HG03442 (cell line): ENCODE data around the gene RNU7-1.

Experiments
- ATAC-seq: cut with Tn5 transposase; IDR thresholded peaks from one replicate; pipeline ENCODE4 v1.9.1; 2021; ENCODE audit warnings: mild to moderate bottlenecking, moderate library complexity; ENCODE audit not compliant: unreplicated experiment

RNU7-1 gene

DNA sequence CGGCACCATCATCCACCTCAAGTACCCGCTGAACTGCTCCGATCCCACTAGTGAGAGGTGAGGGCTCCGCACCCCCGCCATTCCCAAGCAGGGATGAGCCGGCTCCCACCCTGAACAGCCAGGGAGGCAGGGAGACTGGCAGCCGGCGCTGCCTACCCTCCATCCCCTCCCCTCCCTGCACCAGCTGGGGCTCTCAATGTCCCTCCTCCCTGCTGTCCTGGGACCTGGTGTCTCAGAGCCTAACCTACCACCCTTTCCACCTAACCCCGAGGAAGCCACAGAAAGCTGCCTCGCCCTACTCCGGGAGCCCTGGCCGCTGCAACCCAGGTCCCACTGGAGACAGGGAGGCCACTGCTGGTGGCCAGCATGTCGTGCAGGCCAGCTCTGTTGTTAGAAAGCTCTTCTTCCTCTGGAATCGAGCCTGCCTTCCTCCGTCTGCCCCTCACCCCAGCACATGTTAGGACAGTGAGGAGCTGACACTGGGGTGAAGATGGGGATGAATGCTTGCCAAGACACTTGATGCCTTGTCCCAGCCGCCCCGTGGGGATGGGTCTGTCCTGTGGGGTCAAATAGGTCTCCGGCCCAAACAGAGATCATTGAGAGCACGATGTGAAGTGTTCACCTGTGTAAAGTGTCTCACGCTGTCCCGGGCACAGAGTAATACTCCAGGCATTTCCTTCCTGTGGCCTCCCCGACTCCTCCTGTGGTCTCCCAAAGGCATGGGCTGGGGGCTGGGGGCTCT lies 8.7 kb downstream of the RNU7-1 start:
- ATAC-seq, result no peak

DNA sequence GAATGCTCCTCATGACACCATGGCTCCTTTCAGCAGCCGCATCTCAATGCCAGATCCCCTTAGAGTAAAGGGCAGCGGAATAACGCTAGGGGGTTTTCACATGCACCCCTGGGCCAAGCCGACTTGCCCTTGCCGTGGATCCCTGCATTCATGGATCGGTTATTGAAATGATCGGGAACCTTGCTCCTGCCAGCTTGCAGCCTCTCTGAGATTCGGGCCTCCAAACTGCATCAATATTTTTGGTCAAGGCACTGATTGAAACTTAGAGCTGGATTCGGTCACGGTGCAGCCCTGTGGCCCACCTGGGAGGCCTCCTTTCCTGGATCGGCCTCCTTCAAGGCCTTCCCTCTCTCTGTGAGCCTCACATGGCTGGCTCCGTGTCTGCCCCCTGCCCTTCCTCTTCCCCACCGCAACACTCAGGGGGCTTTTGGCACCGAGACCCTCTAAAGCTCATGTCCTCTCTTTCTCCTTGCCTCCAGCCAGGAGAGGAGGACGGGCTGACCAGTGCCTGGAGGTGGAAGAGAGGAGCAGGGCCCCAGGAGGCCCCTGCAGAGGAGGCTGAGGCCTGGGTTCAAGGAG lies 9.3 kb downstream of the RNU7-1 start:
- no peak for ATAC-seq

DNA sequence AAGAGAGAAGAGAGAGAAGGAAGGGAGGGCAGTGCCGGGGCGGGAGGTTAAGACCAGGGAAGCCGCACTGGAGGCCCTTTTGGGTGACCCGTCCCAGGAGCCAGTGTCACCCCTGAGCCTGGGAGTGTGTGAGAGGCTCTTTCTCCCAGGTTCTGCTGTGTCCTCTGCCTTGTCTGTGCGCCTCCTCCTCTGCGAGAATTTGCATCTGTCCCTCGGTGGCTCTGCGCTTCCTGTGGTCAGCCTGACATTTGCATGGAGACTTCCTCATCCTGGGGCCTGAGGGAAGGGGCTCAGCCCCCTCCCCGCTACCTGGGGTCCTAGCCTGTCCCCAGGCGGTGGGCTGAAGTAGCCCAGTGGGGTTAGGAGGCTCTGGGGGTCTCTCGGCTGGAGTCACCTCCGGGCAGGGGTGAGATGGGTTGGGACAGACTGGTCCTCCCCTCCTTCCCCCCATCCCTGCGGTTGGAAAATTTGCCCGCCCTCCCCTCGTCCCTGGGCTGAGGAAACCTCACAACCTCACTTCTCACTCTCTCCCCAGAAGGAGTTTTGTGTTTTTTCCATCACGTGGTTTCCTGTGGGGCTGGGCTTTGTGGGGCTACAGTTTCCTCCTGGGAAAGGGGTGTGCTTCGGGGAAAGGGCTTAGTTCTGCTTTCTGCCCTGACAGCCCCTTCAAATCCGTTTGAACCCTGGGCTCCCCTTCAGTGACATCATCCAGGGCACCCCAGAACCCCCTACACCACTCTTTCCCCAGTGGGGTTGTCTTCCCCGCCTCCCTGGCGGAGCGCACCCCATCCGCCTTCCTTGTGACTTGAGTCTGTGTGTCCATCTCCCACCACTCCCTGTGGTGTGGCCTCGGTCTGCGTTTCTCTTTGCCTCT lies 10.1 kb downstream of the RNU7-1 start:
- peak; percentile 33 for ATAC-seq

DNA sequence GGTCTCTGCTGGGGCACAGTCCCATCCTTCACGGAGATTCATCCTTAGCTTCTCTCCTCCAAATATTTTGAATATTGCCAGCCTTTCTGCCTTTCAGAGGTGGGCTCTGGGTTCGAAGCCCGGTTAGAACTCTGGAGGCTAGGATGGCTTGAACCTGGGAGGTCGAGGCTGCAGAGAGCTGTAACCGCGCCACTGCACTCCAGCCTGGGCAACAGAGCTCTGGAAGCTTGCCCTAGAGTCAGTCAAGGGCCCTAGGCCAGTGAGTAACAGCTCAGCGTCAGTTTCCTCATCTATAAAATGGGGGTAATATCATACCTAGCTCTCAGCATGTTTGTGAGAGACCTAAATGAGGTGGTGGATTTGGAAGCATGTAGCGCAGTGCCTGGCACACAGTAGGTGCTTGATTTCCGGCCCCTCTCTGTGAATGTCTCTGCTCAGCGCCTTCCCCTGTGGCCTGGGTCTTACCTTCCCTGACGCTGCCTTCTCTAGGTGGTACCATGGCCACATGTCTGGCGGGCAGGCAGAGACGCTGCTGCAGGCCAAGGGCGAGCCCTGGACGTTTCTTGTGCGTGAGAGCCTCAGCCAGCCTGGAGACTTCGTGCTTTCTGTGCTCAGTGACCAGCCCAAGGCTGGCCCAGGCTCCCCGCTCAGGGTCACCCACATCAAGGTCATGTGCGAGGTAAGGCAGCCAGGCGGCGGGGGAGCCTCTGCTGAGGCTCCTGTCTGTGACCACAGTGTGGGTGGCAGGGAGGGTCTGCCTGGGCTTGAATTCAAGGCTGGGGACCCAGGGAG lies 10.9 kb downstream of the RNU7-1 start:
- no peak for ATAC-seq

DNA sequence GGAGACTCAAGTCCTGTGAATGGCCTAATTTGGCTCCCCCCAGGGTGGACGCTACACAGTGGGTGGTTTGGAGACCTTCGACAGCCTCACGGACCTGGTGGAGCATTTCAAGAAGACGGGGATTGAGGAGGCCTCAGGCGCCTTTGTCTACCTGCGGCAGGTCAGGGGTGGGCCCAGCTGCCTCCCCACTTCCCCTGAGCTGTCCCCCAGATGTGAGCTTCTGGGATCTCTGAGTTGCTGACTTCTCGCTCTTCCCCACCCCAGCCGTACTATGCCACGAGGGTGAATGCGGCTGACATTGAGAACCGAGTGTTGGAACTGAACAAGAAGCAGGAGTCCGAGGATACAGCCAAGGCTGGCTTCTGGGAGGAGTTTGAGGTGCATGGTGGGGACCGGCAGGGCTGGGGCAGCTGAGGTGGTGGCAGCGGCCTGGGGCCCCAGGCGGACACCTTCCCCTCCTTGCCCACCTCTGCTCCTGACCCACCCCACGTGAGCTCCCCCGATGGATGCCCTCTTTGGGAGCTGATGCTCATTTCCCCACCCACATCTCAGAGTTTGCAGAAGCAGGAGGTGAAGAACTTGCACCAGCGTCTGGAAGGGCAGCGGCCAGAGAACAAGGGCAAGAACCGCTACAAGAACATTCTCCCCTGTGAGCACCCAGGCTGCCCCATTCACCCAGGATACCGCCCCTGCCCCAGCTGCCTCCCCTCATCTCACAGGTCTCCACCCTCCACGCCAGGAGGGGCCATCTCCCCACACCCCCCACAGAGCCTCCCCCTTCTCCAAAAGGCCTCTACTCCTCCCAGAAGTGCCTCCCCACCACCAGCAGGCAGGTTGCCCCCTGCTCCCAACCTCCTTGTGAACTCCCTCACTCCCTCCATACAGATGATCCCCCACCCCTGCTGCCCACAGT lies 11.7 kb downstream of the RNU7-1 start:
- no peak for ATAC-seq

DNA sequence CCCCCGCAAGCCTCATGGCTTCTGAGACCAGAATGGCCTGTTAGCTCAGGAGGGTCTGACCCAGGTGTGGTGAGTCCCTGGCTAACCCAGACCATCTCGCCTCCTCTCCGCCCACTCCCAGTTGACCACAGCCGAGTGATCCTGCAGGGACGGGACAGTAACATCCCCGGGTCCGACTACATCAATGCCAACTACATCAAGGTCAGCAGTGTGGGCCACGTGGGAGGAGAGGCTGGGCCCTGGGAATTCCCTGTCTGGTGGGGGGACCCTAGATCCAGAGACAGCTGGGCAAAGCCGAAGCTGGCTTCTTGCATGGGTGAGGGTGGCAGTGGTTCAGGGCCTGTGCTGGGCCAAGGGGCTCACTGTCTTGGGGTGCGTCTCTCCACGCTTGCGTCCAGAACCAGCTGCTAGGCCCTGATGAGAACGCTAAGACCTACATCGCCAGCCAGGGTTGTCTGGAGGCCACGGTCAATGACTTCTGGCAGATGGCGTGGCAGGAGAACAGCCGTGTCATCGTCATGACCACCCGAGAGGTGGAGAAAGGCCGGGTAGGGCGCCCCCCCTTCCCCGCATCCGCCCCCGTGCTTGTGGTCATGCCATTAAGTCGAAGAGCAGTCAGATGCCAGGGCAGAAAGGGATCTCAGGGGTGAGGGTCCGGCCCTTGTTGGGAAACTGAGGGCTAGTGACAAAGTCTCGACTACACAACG lies 12.6 kb downstream of the RNU7-1 start:
- no peak for ATAC-seq

DNA sequence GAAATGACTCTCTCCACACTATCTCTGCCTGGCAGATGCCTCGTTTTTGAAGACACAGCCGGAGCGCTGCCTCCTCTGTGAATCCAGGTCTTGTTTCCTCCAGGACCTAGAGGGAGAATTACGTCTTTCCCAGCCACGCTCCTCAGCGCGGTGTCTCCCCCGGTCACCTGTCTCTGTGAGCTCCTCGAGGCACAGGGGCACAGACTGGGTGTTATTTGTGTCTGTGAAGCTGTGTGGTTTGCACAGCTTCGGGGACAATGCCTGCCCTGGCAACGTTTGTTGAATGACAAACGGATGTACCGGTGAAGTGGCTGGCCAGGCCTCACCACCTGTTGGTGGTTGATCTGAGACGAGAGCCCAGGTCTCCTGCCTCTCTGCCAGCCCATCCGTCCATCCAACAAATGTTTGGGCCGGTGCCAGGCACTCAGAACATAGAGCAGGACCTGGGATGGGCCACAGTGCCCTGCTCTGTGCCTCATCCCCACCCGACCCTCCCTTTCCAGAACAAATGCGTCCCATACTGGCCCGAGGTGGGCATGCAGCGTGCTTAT lies 13.6 kb downstream of the RNU7-1 start:
- no peak for ATAC-seq

DNA sequence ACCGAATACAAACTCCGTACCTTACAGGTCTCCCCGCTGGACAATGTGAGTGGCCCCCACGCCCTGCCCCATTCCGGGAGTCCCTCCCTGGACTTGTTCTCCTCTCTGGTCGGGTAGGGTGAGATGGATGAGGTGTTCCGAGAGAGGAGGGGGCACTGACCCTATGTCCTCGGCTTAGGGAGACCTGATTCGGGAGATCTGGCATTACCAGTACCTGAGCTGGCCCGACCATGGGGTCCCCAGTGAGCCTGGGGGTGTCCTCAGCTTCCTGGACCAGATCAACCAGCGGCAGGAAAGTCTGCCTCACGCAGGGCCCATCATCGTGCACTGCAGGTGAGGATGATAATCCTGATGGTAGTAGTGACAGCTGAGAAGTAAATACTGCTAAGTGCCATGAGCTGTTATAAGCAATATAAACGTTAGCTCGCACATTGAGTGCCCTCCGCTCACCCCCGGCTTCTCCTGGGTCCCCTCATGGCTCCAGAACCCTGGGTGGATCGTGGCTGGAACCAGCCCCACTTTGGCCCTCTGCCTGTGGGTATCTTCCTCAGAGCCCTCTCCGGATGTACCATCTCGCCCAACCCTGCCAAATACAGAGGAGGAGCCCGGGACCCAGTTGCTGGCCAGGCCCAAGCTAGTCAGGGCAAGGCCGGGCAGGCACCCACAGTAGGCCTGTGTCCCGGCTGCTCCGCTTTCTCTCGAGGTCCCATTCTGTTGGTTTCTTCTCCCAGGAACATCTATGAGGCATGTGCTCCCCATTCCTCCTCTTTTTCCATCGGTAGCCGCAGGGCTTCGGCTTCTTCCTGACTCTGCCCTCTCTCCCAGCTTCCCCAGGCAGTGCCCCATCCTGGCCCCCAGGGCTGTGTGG lies 14.4 kb downstream of the RNU7-1 start:
- no peak for ATAC-seq

DNA sequence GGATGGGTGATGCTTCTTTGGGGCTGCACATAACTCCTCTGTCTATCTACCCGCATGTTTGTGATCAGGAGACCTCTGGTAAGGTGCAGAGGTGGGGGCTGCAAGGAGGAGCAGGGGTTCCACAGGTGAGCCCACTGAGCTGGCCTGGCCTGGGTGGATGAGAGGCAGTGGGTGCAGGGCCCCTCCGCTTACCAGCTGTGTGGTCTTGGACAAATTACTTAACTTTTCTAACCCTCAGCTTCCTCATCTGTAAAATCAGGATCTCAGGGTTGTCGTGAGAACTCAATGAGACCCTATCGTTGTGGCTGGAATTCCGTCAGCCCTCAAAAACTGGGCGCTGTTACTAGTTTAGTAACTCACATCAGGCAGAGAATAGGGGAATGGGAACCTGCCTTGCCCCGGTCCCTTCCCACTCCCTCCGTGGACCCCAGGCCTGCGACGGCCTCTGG lies 15.0 kb downstream of the RNU7-1 start:
- no peak for ATAC-seq

DNA sequence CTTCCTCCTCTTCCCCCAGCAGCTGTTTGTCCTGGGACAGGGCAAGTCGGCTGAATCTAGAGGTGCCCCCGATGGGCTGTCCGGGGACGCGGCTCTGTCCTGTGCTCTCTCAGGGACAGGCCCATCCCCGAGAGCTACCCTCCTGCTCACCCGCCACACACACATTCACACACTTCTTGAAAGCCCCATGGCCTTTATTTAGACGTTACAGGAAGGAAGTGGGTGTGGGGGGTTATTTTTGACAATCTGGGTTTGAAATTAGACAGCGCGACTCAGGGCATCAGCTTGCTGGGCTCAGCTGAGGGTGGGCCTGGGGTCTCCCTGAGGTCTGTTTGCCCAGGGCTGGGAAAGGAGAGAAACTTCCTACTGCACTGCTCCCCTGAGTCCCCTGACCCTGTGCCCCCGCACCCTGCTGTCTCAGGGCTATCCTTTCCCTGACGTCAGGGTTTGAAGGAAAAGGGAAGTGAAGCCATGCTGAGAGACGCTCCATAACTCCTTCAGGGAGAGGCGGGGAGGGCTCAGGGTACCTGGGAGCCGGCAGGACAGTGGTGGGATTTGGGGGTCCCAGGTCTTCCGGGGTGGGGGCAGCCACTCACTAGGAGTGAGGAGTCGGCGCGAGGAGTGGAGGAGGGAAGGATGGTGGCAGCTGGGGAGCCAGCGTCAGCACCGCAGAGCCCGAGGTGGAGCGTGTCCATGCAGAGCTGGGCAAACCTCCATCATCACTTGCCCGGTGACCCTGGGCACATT lies 15.6 kb downstream of the RNU7-1 start:
- ATAC-seq, result peak; percentile 36

DNA sequence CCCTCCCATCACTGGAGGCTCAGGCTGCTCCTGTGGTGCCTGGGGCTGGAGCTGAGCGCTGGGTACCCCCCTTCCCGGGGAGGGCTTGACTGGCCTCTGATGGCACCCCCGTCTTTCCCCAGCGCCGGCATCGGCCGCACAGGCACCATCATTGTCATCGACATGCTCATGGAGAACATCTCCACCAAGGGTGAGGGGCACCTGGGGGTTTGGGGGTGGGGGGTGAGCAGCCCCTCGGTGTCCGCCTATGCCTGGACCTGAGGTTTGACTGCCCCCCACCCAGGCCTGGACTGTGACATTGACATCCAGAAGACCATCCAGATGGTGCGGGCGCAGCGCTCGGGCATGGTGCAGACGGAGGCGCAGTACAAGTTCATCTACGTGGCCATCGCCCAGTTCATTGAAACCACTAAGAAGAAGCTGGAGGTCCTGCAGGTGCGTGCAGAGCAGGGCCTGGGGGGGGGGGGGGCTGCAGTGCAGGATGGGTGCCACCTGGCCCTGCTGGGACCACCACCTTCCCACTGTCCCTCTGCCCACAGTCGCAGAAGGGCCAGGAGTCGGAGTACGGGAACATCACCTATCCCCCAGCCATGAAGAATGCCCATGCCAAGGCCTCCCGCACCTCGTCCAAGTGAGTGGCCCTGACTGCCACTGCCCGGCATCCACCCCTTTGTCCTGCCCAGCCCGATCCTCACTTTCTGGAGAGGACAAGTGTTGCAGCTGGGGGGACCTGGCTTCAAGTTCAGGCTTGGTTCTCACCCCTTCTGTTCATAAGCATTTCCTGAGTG lies 16.4 kb downstream of the RNU7-1 start:
- ATAC-seq, result no peak

DNA sequence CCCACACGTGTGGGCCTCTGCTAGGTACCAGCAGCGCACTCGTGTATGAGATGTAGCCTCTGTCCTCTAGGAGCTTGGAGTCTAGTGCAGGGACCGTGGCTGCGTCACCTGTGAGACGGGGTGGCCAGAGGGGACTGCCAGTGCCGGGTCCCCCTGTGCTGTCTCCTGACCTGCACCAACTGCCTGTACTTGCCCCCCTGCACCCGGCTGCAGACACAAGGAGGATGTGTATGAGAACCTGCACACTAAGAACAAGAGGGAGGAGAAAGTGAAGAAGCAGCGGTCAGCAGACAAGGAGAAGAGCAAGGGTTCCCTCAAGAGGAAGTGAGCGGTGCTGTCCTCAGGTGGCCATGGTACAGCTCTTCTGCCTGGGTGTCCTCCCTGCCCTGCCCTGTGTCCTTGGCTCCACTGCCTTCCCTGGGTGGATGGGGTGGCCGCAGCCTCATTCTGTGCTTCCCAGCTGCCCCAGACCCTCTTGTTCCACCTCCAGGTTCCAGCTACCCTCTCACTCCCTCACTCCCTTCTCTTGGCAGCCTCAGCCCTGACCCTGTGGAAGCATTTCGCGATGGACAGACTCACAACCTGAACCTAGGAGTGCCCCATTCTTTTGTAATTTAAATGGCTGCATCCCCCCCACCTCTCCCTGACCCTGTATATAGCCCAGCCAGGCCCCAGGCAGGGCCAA lies 17.1 kb downstream of the RNU7-1 start:
- no peak for ATAC-seq

DNA sequence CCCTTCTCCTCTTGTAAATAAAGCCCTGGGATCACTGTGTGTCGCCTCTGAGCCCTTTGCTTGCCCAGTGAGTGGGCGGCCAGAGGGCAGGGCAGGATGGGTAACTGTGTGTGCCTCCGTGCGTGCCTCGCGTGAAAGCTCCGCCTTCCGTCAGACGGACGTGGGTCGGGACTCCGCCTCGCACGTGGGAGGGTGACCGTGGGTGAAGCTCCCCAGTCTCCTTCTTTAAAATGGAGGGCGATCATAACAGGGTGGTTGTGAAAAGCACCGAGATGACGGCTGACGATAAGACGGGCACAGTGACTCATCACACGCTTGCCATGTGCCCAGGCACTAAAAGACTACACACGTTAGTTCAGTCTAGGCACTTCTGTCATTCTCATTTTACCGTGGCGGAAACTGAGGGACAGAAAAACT lies 17.7 kb downstream of the RNU7-1 start:
- ATAC-seq, result no peak

DNA sequence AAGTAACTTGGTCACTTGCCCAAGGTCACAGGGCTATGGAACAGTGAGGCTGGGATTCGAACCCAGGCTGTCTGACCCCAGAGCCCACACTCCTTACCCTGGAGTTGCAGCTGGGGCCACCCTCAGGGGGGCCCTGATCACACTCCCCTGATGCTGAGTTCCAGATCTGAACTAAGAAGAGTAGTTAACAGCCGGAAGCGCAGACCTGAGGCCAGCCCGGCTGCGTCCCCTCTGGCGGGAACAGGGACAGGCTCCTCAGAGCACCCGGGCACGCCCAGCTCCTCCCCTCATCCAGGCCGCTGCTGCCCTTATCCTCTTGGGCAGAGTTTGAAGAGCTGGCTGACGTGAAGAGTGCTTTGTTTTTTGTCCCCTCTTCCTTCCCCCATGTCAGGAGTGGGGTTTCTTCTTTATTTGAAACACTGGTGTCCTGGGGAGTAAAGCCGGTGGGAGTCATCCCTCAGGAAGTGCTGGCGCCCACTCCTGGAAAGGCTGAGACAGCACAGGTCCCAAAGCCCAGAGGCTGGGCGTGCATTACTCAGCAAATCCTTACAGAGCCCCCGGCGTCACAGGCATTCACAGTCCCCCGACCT lies 18.2 kb downstream of the RNU7-1 start:
- ATAC-seq, result no peak

DNA sequence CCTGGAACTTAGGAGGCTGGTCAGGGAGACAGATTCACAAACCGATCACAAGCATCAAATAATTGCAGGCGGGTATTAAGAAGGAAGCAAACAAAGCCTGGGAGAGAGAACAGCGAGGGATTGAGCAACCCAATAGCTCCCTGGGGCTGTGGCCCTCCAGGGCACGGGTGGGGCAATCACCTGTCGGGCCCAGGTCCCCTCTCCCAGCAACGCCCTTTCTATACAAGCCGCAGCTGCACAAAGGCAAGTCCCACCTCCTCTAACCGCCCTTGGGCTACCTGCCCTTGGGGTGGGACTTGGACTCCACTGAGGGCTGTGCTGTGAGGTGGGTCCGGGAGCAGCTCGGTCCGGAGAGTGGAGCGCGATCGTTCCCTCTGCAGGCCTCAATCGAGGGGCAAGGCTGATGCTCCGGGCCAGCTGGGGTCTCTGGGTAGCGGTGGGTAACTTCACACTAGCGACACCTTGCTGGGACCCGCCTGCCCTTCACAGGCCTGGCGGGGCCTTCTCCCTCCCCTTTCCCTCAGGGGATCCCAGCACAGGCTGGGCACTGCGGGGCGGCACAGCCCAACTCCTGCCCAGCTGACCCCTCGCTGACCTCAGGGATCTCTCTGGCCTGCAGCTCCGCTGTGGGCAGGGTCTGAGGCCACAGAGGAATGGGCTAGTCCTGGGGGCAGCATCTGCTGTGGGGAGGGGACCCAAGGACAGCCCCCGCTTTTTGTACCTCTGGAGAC lies 18.8 kb downstream of the RNU7-1 start:
- no peak for ATAC-seq
